Astrocyte (in vitro differentiated cells and primary cell): ENCODE measurements around the gene VSTM2L.

Experiments
- EZH2 ChIP-seq: IDR thresholded peaks from 2 replicates; pipeline ENCODE4 v1.6.1; 2012; ENCODE audit warnings: mild to moderate bottlenecking, low read length, inconsistent platforms; ENCODE audit not compliant: insufficient read depth
- TF ChIP-seq, protein P1 (sequence below): IDR thresholded peaks from 2 replicates; pipeline ENCODE4 v1.5.1; 2011; ENCODE audit warnings: low read depth, mild to moderate bottlenecking, inconsistent platforms, low read length, moderate library complexity; ENCODE audit not compliant: insufficient read depth

DNA sequence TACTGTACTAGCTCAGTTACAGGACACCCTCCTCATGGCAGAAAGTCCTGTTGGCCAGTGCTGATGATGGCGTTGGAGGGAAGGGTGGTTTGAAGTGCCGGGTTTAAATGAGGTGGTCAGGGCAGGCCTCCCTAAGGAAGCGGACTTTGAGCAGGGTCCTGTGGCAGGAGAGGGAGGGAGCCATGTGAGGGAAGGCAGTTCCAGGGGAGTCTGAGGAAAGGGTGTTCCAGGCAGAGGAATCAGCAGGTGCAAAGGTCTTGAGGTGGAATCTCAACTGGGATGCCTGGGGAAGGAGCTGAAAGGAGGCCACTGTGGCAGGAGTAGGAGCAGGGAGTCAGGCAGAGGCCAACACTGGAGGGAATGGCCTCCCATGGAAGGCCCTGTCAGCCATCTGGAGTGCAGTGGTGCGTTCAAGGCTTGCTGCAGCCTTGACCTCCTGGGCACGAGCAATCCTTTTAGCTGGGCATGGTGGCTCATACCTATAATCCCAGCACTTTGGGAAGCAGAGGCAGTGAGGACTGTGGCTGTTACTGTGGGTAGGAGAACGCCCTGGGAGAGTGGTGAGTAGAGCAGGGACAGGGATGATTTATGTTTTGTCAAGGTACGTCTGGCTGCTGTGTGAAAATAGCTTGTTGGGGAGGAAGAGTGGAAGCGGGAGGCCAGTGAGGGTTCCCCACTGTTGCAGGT, 26.2 kb downstream of the VSTM2L start:
- TF ChIP-seq, protein P1, sequence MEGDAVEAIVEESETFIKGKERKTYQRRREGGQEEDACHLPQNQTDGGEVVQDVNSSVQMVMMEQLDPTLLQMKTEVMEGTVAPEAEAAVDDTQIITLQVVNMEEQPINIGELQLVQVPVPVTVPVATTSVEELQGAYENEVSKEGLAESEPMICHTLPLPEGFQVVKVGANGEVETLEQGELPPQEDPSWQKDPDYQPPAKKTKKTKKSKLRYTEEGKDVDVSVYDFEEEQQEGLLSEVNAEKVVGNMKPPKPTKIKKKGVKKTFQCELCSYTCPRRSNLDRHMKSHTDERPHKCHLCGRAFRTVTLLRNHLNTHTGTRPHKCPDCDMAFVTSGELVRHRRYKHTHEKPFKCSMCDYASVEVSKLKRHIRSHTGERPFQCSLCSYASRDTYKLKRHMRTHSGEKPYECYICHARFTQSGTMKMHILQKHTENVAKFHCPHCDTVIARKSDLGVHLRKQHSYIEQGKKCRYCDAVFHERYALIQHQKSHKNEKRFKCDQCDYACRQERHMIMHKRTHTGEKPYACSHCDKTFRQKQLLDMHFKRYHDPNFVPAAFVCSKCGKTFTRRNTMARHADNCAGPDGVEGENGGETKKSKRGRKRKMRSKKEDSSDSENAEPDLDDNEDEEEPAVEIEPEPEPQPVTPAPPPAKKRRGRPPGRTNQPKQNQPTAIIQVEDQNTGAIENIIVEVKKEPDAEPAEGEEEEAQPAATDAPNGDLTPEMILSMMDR: no peak
- TF ChIP-seq EZH2: no peak
